GM12872 (cell line): Measurements from ENCODE around the gene DMGDH.

Source experiments
- TF ChIP-seq, protein P1 (sequence below): IDR thresholded peaks from 3 replicates; pipeline ENCODE4 v1.5.1; 2011; ENCODE audit warnings: low read depth, mild to moderate bottlenecking, low read length, moderate library complexity; ENCODE audit not compliant: insufficient read depth

DMGDH gene

GRCh38 chr5:79001471-79001870 is 68.0 kb downstream of the DMGDH start:
- TF ChIP-seq, protein P1, sequence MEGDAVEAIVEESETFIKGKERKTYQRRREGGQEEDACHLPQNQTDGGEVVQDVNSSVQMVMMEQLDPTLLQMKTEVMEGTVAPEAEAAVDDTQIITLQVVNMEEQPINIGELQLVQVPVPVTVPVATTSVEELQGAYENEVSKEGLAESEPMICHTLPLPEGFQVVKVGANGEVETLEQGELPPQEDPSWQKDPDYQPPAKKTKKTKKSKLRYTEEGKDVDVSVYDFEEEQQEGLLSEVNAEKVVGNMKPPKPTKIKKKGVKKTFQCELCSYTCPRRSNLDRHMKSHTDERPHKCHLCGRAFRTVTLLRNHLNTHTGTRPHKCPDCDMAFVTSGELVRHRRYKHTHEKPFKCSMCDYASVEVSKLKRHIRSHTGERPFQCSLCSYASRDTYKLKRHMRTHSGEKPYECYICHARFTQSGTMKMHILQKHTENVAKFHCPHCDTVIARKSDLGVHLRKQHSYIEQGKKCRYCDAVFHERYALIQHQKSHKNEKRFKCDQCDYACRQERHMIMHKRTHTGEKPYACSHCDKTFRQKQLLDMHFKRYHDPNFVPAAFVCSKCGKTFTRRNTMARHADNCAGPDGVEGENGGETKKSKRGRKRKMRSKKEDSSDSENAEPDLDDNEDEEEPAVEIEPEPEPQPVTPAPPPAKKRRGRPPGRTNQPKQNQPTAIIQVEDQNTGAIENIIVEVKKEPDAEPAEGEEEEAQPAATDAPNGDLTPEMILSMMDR = no peak

DNA sequence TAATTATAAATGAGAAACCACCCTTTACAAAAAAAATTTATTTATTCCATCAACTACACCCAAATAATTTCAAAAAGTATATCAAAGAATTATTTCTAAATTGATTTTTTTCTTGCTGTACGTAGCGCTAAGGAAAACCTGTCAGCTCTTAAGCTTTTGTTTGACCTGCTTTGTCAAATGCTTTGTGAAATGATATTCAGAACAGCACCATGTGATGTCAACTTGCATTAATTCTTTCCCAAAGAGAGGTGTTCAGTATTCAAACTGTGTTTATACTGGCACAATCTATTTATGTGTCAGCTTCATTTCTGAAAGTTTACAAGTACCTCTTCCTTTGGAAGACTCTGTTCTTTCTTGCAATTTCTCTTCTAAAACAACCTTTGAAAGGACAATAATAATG is 72.4 kb downstream of the DMGDH start:
- TF ChIP-seq, protein P1 = no peak

- TF ChIP-seq, protein P1 = no peak
Observed at GRCh38 chr5:78995521-78996007, 73.9 kb downstream of the DMGDH start.

DNA sequence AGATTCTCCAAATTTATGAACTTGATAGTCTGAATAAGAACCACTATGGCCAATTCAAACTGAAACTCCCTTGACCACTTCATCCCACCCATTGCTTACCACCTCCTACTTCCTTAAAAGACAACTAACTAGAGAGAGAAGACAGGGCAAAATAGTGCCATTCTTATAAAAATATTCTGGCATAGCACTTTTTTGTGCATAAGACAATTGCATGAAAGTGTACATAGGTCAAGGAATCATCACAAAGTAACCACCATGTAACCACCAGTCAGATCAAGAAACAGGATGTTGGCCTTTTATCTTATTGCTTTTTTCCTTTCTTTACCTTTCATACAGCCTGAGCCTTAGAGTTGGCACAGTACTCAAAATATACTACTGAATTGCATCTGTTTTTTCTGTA is 76.3 kb downstream of the DMGDH start:
- TF ChIP-seq, protein P1 = no peak

DNA sequence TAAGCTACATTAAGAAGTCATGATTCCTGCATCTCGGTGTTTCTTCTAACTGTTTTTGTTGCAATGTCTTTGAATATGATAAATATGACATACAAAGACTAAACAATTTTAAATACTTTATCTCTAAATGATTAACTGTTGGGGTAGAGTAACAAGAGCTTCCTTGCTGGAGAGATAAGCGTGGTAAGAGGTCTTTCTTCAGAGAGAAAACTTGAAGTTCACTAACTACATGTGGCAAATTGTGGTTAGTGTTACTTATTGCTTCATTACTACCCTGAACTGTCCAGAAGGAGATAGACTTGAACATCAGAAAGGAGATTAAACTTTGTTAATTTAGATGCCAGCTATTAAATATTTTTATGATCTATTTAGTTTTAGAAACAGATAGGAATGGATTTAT is 77.3 kb downstream of the DMGDH start:
- TF ChIP-seq, protein P1 = no peak

DNA sequence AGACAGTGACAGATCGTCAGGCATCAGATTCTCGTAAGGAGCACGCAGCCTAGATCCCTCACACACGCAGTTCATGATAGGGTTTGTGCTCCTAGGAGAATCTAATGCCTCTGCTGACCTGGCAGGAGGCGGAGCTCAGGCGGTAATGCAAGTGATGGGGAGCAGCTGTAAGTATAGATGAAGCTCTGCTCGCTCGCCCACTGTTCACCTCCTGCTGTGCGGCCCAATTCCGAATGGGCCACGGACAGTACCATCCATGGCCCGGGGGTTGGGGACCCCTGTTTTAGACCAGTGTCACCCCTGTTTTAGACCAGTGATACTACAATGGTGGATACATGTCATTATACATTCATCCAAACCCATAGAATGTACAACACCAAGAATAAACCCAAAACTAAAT is 80.4 kb downstream of the DMGDH start:
- TF ChIP-seq, protein P1 = no peak

DNA sequence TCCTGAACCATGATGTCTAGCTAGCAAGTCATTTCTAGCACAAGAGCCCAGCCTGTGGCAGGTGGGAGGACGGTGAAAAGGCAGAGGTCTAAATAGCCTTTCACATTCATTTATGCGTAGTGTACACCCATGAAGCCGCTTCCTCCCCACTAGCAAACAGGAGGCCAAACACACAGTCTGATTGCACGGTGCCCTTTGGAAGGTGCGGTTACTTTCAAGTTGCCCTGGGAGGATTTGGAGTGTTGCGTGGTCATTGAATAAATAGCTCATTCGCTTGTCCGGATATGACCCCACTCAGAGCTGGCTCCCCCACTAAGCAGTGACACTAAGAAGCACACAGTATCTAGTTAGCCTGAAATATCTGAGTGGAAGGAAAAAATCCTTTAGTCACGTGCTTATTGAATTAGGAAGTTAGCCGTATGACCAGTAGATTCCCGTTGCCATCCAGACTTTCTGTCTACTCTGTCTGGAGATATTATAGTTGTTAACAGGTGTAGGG is 83.7 kb downstream of the DMGDH start:
- TF ChIP-seq, protein P1 = no peak
